Pulmonary artery endothelial cell (primary cell): ENCODE data around the gene RNF220. TPM values are rescaled to one million over a fixed set of nuclear protein-coding genes. Genes with fewer than 3 reads are reported as not detected.

ENCODE experiments used
- DNase-seq: peaks from one replicate; pipeline ENCODE4 v3.0.0-alpha.2; 2011; ENCODE audit warnings: low read depth, low spot score
- total RNA-seq: library from RNA; depleted of rRNA; stranded (reverse); fragments of >200 nt; gene quantifications from 2 replicates; pipeline ENCODE4 v1.2.3, GENCODE V29; 2014

RNF220 gene
- total RNA-seq, 1 donor from 2014 or later = 76.7 TPM

GRCh38 chr1:44701141-44701573 is 296.1 kb downstream of the RNF220 start:
- DNase-seq = no peak

Other genes starting within 250 kb of the RNF220 start
- gene DMAP1, start 191.8 kb upstream of the RNF220 start, total RNA-seq = 30.9 and 34.8 TPM in 2 replicates
- gene ERI3, start 50.0 kb upstream of the RNF220 start, total RNA-seq = 40.0 and 43.9 TPM in 2 replicates